Erythroblast (primary cell): ENCODE results near the gene HSD17B8.

Experiments
- GATA1 ChIP-seq: IDR thresholded peaks from 2 replicates; pipeline ENCODE4 v1.6.1; 2011; ENCODE audit warnings: low read depth, mild to moderate bottlenecking, control low read depth, low read length, moderate library complexity
- POLR2A ChIP-seq: IDR thresholded peaks from 2 replicates; pipeline ENCODE4 v1.6.1; 2011; ENCODE audit warnings: mild to moderate bottlenecking, low read length

DNA sequence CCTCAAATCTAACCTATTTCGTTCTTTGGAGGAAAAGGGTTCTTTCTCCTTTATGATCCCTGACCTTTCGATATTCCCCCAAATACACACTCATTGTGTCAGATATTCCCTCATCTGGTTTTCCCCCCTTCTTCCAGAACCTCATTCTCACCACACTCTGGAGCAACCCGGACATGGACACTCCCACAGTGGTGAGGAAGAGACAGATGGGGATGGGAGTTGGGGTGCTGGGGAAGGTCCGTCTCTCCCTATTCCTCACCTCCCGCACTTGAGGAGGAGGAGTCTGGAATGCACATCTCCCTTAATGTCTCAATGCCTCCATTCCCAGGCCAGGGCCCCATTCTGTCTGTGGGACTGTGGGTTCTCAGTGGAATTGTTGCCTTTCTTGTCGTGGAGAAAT is 2.5 kb upstream of the HSD17B8 start:
- TF ChIP-seq POLR2A (no peak), GATA1 (no peak)
